Occipital lobe (tissue), 2 donors: ENCODE data around the gene NPR2. TPM values are rescaled to one million over a fixed set of nuclear protein-coding genes. Genes with fewer than 3 reads are reported as not detected.

Experiments
- DNase-seq: peaks from one replicate; lab custom pipeline; 2025; lab: John Stamatoyannopoulos, UW
- total RNA-seq: library from RNA; depleted of rRNA; stranded (reverse); fragments of >200 nt; gene quantifications from one replicate; pipeline ENCODE4 v1.2.3, GENCODE V29; 2014

Gene NPR2
- total RNA-seq, 1 donor from 2014 or later, result 11.2 TPM

DNA sequence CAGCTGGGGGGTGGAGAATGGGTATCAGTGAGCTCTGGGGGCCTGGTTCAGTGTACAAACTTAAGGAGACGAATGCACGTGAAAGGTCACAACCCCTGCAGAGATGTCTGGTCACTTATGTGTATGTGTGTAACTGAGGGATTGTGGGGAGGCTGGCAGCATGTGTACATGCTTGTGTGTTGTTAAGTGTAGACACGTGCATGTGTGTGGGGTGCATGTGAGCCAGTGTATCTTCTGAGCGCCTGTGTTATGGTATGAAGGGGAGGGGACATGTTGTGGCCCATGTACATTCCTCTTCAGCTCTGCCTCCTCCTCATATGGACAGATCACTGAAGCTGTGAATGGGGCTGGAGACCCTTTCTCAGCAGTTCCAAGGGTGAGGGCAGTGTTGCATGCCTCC lies 39.6 kb downstream of the NPR2 start:
- no peak for DNase-seq

DNA sequence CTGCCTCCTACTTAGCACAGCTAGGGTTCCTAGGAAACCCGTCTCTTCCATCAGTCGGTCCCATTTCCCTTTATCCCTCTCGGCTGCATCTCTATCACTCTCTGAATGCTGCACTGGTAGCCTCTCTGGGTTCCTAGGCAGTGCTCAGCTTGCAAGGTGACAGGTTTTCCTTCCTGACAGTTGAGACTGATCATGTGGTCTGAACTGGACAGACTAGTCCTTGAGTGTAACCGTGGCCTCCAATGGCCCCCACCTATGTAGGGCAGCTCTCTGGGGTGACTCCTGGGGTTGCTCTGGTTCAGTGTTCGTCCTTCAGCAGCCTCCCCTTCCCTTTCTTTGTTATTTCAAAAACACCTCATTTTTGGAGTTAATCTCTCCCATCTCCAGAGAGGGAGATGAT lies 41.4 kb downstream of the NPR2 start:
- DNase-seq, result no peak

DNA sequence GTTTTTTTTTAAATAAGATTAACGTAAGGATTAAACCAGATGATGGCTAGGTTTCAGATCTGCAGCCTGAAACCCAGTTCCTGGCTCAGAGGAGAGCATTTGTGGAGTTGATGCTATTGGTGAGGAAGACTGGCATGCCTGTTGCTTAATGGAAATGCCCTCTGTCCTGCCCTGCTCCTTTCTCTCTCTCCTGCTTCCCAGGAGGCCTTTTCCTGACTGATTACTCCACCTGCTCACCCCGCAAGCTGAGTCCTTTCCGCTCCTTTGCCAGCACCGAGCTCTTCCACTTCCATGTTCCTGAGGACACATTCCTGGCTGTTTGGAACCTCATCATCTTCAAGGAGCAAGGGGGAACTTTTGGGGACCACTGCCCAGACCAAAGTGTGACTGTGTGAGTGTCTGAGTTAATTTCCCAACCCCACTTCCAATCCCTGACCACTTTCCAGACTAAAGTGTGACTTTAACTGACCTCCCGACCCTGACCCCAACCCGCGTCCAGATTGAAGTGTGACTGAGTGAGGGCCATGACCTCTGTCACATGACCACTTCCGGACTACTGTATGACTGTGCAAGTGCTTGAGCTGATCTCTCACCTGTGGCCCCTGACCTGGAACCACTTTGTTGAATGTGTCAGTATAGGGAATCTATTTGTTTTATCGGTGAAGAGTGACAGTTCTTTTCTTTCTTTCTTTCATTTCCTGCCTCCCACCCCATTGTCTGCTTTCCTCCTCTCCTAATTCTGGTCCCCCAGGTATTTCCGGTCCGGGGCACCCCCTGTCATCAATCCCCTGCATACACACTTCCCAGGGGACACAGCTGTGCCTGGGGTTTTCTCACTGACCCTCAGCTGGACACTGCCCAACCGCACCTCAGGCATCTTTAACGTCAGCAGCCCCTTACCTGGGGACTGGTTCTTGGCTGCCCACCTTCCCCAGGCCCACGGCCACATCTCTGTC lies 43.1 kb downstream of the NPR2 start:
- no peak for DNase-seq

DNA sequence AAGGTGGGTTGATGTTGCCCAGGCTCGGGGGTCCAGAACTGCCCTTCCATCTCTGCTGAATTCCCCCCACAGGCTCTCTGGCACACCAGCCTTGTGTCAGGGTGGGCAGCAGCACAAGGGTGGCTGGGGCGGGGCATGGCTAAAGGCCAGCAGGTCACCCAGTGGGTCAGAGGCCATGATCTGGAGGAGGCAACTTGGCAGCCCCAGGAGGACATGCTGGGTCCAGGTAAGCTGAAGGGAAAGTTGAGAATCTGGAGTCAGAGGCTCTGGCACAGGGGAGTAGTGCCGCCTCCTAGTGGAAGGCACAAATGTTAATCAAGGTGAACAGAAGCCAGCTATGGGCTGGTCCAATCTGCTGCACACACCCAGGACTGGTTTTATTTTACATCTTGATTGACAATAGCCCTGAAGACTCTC lies 43.8 kb downstream of the NPR2 start:
- DNase-seq, result no peak

DNA sequence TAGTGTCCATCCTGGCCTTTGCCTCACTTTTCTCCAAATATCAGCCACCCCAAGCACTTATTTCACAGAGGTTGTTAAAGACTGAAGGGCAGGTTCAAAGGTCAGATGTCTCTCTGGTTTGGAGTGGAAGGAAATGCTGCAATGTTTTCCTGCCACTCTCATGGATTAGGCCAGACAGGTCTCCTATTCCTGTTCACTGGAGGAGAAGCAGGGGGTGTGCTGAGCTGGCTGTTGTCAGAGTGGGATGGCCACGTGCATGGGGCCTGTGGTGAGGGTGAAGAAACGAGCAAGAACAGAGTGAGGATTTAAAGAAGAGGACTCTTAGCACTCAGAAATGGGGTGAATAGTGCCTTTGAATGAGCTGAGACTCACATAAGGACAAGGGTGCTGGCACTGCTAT lies 44.4 kb downstream of the NPR2 start:
- DNase-seq, result no peak

DNA sequence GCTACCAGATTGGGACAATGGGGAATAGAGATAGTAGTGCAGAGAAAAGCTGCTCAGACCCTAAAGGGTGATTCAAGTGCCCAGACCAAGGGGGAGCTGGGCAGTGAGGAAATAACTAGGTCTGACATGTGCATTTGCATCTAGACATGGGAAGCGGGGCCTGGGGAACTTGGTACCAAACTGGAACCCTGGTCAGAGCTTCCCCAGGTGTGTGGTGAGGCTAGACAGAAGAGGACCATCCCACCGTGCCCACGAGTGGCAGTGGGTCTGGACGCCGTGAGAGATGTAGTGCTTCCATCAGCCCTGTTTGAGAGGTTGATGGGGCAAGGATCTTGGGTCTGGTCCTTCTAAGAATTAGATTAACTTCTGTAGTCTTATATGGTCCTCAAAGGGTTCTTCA lies 45.2 kb downstream of the NPR2 start:
- no peak for DNase-seq

DNA sequence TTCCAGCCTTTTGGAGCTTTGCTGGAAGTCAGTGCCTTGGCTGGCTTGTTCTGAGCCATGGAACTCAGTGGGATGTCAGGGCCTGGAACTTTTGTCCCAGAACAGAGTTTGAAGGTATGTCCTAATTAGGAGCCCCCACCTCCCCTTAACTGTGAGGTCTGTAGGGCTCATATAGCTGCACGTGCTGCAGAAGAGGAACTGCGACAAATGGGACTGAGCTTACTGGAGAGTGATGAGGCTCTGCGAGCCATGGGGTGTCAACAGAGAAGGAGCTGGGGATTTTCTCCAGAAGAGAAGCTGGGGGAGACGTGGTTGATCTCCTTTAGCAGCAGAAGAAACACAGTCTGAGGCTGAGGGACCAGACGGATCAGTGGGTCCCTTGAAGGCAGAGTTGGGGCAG lies 48.5 kb downstream of the NPR2 start:
- DNase-seq, result no peak

DNA sequence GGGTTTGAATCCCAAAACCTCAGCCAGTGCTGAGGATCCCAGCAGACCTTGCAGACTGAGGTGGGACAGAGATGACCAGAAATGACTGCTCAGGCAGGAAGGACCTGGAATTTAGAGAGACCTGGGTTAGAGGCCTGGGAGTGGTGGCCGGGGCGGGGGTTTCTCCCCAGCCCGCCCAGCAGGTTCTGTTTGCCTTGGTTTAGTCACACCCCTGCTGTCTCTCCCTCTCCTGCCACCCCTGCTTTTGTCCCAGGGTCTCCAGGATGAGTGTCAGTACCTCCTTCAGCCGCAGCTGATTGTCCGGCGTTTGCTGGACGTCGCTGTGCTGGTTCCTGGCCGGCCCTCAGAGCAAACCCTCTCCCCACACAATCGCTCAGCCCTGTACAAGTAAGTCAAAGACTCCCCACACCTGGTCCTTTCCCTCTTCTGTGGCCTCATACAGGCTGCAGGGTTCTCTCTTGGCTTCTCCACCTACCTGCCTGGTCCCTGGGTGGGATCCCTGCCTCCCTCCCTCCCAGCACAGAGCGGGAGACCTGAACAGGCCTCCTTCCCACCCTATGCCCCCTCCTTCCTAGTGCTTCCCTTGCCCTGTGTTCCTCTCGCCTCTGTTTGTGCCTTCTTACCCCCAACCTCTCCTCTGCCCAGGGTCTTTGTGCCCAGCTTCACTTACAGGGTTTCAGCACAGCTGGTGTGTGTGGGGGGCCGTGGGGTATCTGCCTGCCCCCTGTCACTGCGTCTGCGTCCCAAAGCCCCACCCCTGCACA lies 49.7 kb downstream of the NPR2 start:
- DNase-seq, result no peak

DNA sequence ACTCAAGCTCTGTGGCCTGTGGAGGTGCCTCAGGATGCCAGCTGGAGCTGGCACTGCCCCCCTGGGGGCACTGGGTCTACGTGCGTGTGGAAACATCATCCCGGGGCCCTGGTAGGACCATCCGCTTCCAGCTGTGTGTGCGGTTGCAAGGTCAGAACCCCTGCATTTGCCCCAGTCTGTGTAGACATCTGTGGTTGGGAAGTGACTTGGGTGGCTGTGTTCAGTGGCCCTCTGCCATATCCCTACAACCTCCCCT lies 50.2 kb downstream of the NPR2 start:
- DNase-seq, result no peak

DNA sequence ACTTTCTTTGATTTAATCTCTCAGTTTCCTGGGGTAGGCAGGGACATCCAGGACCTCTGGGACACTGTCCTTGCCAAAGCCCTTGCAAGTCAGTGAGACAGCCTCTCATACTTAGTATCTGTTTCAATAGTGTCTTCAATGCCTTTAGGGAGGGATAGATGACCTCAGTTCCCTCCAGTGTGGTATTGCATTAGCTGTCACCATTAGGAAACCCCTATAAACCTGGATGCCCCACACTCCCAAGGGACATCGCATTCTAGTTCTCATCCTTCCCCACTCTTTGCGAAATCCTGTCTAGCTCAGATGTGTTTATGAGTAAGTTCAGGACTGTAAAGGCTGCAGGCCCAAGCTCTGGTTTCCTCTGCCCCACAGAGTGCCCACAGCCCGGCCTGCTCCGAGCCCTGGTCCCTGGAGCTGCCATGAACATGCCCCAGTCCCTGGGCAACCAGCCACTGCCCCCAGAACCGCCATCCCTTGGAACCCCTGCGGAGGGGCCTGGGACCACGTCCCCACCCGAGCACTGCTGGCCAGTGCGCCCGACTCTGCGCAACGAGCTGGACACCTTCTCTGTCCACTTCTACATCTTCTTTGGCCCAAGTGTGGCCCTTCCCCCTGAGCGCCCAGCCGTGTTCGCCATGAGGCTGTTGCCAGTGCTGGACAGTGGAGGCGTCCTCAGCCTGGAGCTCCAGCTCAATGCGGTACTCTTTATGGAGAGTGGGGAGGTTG lies 50.8 kb downstream of the NPR2 start:
- DNase-seq, result no peak

DNA sequence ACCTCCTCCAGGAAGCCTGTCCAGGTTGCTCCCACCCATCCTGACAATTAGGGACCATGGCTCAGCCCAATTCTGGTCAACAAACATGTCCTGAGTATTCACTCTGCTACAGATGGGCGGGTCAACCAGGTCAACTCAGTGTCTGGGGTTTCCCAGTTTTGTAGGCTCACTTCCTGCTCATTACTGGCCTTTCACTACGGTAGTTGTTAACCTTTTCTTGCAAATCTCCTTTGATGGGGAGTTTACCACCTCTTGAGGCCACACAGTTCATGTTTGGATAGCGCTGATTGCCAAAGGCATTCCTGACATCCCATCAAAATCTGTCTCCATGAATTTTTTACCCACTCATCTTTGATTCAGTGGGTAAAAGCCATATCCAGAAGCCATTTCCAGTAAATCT lies 51.4 kb downstream of the NPR2 start:
- DNase-seq, result no peak

DNA sequence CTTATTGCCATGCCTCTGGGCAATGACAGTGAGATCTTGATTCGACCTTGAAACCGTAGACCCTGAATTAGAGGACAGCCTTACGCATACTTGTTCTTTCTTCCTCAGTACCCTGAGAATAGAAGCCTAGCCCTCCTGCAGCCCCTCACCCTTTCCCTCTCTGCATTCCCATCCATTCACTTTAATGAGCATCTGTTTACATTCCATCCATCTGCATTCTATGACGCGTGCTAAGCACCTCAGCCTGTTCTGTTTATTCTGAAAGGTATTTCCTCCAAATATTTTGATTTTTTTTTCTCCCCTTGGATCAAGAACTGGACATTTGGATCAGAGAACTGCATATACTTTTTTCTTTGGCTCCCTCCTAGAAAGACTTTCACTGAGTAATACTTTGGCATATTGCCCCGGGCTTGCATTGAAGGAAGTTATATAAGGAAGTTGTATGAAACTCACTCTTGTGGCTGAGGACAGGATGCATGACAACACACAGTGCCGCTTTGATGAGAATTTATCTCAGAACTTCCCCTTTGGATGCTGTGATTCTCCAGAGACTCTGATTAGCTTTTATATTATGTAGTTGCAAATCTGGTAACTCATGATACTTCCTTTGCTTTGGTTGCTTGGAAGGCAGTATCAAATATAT lies 53.4 kb downstream of the NPR2 start:
- peak; percentile 16 for DNase-seq

DNA sequence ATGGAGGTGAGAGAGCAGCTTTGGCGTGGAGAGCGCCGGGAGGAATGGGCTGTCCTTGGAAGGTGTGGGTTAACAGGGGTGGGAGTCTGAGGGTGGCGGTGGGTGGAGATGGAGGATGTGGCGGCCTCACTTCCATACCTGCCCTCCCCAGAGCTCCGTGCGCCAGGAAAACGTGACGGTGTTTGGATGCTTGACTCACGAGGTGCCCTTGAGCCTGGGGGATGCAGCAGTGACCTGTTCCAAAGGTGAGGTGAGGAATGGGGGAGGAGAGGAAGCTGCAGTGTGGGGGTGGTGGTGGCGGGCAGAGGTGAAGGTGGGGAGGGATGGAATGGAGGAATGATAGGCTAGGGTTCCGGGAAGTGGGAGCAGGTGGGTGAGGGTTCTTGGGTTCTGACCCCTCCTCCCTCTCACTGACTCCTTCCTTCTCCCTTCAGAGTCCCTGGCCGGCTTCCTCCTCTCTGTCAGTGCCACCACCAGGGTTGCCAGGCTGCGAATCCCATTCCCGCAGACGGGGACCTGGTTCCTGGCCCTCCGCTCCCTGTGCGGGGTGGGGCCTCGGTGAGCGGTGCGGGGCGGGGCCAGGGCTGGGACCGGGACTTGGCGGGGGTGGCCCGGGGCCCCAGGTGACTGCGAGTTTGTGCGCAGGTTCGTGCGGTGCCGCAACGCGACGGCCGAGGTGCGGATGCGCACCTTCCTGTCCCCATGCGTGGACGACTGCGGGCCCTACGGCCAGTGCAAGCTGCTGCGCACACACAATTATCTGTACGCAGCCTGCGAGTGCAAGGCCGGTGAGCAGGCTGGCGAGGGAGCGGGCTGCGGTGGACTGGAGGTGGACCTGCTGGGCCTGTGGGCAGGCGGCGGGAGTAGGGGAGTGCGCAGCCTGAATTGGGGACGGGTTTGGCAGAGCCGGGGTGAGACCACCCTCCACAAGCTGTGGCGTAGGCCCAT lies 54.7 kb downstream of the NPR2 start:
- DNase-seq, result no peak

DNA sequence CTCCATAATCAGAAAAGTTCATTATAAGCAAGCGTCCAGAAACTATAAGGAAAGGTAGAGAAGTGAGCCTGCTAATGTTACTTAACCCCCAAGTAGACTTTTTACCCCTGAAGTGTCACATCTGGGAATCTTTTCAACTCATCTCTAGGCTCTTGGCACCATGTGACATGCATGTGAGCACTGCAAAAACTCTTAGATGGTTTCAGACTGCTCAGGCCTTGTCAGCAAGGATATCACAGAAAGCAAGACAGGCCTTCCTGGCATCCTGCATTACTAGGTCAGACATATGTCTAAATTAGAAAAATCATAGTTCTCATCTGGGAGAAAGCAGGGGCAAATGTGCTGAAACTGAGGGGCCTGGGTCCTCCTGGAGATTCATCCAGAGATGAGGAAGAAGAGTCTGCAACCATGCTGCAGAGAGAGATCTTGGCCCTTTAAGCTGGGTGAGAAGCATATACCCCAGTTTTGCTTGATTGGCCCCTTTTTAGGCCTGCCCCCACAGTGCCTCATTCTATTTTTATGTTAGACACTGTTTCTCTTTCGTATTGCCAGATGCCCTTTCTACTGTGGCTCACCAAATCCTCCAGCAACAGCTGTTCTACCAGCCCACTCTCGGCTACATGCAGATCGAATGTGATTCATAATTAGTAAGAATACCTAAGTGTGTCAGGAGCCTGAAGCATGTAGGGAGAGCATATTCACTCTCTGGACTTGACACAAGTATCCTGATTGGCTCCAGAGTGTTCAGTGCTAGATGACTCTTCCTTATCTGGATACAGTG lies 56.6 kb downstream of the NPR2 start:
- peak; percentile 70 for DNase-seq

DNA sequence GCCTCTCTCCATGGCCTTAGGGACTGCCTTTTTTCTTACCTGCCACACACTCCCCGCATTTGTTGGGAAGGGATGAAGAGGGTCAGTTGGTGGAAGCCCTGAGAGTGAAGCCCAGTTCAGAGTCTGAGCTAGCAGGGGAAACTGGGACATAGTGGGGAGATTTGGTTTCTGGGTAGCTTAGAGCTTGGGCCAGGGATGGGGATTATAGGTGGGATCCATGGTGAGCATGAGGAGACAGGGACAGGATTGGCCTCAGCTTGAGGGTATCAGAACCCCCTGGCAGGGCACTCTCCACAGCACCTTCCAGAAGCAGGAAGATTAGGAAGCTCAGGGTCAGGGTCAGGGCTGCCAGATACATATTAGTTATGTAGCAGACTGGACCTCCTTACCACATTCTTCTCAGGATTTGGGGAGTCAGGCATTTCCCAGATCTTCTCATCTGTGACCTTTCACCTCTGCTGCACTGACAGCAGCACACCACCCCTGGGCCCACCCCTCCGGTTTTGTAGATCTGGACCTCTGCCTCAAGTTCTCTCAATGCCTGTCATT lies 61.0 kb downstream of the NPR2 start:
- DNase-seq, result no peak

DNA sequence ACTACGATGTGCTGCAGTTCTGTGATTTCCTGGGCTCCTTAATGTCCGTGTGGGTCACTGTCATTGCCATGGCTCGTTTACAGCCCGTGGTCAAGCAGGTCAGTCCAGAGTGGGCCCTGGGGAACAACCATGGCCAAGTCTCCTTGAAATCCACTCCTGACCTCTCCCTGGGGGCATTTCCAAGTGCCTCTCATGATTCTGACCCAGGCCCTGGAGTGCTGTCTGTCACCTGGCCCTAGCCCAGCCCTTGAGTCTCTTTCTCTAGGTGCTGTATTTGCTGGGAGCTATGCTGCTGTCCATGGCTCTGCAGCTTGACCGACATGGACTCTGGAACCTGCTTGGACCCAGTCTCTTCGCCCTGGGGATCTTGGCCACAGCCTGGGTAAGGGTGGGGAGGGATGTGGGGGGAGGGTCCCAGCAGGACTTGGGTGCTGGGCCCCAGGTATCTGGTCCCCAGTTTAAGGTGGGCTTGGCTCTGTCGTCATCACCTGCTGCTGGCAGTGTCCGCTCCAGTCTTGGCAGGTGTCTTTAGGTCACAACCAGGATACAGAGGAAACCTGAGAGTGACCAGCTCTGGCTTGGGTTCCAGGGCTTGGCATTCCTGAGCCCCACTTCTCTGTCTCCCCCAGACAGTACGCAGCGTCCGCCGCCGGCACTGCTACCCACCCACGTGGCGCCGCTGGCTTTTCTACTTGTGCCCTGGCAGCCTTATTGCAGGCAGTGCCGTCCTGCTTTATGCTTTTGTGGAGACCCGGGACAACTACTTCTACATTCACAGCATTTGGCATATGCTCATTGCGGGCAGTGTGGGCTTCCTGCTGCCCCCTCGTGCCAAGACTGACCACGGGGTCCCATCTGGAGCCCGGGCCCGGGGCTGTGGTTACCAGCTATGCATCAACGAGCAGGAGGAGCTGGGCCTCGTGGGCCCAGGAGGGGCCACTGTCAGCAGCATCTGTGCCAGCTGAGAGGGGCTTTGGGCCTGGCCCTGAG lies 61.8 kb downstream of the NPR2 start:
- no peak for DNase-seq

DNA sequence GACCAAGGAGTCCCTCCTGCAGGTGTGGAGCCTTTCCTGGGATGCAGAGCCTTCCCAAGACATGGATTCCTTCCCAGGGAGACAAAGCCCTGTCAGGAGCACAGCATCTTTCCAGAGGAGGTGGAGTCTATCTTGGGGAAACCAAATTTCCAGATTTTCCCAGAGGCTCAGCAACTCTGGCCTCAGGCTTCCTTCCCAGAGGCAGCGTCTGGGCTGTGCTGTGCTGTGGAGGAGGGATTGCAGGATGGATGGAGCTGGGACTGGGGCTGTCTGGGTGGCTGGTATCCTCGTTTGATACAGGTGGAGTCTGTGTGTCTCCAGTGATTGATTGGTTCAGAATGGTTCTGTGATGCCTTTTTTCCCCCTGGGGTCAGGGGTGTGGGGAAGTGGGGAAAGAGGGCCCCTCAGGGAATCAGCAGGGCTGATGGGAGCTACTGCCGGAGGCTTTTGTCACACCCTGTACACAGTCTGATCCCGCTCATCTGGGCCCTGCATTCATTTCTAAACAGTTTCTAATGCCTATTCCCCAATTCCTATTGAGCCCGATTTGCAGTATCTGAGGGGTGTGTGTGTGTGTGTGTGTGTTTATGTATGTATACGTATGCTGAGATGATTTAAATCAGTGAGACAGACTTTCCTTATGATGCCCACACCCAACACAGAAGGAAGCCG lies 62.8 kb downstream of the NPR2 start:
- no peak for DNase-seq

DNA sequence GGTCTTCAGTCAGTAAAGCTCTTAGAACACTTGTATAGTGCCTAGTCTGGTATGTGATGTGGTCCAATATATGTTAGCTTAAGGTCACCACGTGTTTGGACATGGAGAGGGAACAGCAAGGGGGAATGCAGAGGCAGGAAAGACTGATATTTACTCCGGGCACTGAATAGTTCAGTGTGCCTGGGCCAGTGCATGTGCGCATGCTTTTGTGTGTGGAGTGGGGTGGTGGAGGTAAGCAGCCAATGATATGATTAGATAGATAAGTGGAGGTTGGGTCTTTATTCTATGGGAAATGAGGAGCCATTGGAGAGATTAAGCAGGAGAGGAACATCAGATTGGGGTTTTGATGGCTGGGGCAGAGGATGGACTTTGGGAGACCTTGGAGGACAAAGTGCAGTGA lies 64.8 kb downstream of the NPR2 start:
- no peak for DNase-seq
